Measurements from ENCODE around the gene TMEM126B.
"Not testable (repeated sequence)": the region's sequence is repeated elsewhere in the genome, so short reads cannot be mapped to it uniquely, and the experiment has no call there.

Gene TMEM126B

GRCh38 chr11:85627998-85628770 lies at the start of gene TMEM126B:
TMEM126B (plus strand) TSS chr11:85628593; CDS start chr11:85628608, 15 bp downstream.
- DNase-seq = peak; percentile 93

GRCh38 chr11:85582111-85582510 lies 46.3 kb upstream of the TMEM126B start:
- DNase-seq = no peak

- DNase-seq = no peak
These were observed 39.0 kb upstream of the TMEM126B start for GRCh38 chr11:85589373-85589772.

GRCh38 chr11:85590848-85591483 lies 37.4 kb upstream of the TMEM126B start:
- no peak for DNase-seq

GRCh38 chr11:85595285-85595884 lies 33.0 kb upstream of the TMEM126B start:
- no peak for DNase-seq

- DNase-seq = no peak
These were observed 31.5 kb upstream of the TMEM126B start for GRCh38 chr11:85596886-85597285.

- no peak for DNase-seq
These were observed 29.3 kb upstream of the TMEM126B start for GRCh38 chr11:85599083-85599482.

GRCh38 chr11:85602526-85603213 lies 25.7 kb upstream of the TMEM126B start:
- no peak for DNase-seq

GRCh38 chr11:85603220-85603619 lies 25.2 kb upstream of the TMEM126B start:
- no peak for DNase-seq

GRCh38 chr11:85606237-85606636 lies 22.2 kb upstream of the TMEM126B start:
- not testable (repeated sequence) for DNase-seq

- not testable (repeated sequence) for DNase-seq
These were observed 19.8 kb upstream of the TMEM126B start for GRCh38 chr11:85608621-85609020.

GRCh38 chr11:85609286-85609685 lies 19.1 kb upstream of the TMEM126B start:
- not testable (repeated sequence) for DNase-seq

GRCh38 chr11:85611643-85612042 lies 16.8 kb upstream of the TMEM126B start:
- not testable (repeated sequence) for DNase-seq

GRCh38 chr11:85619499-85619898 lies 8.9 kb upstream of the TMEM126B start:
- no peak for DNase-seq

GRCh38 chr11:85620256-85620655 lies 8.1 kb upstream of the TMEM126B start:
- DNase-seq = no peak

GRCh38 chr11:85626496-85626895 lies 1.9 kb upstream of the TMEM126B start:
- DNase-seq = no peak

- DNase-seq = no peak
These were observed 928 bp upstream of the TMEM126B start, which contains the start of gene DLG2 for GRCh38 chr11:85627332-85627997. DLG2 (minus strand) TSS chr11:85627344.

- no peak for DNase-seq
These were observed 463 bp downstream of the TMEM126B start for GRCh38 chr11:85628771-85629341.

- no peak for DNase-seq
These were observed 6.4 kb downstream of the TMEM126B start for GRCh38 chr11:85634747-85635146.

GRCh38 chr11:85643191-85643614 lies 14.8 kb downstream of the TMEM126B start:
- DNase-seq = no peak

- no peak for DNase-seq
These were observed 18.7 kb downstream of the TMEM126B start for GRCh38 chr11:85647078-85647477.

- DNase-seq = peak; percentile 80
These were observed 19.4 kb downstream of the TMEM126B start, which contains the start of gene TMEM126A for GRCh38 chr11:85647604-85648299. TMEM126A (plus strand) TSS chr11:85647967; CDS start chr11:85650256, 2,289 bp downstream.
